Thyroid gland (tissue), 4 donors: ENCODE measurements around the gene UBE2E2. TPM values are rescaled to one million over a fixed set of nuclear protein-coding genes. Genes with fewer than 3 reads are reported as not detected.

Experiments
- DNase-seq, 2 donors: peaks; one replicate each; pipeline ENCODE4 v3.0.0-alpha.2; 2019
- H3K27ac ChIP-seq, 3 donors: fragments of 200-600 bp; sonication (generic); 1 replicate in 2 of 3; 2 replicates in 1 of 3; pipeline ENCODE4 v1.5.1; 2016 to 2019; ENCODE audit warnings: mild to moderate bottlenecking in 1 of 3, moderate library complexity in 1 of 3
- H3K27me3 ChIP-seq: fragments of 200-600 bp; sonication (generic); one replicate; pipeline ENCODE4 v1.5.1; 2019
- H3K36me3 ChIP-seq, 2 donors: fragments of 200-600 bp; sonication (generic); one replicate each; pipeline ENCODE4 v1.5.1; 2016 to 2019
- H3K4me1 ChIP-seq, 2 donors: fragments of 200-600 bp; sonication (generic); one replicate each; pipeline ENCODE4 v1.5.1; 2017 to 2019
- H3K4me3 ChIP-seq, 3 donors: fragments of 200-600 bp; sonication (generic); replicated peaks in 1 of 3; 1 replicate in 2 of 3; 2 replicates in 1 of 3; pipeline ENCODE4 v1.5.1; 2016; ENCODE audit warnings: mild to moderate bottlenecking in 1 of 3
- H3K9me3 ChIP-seq: fragments of 200-600 bp; sonication (generic); one replicate; pipeline ENCODE4 v1.5.1; 2017
- CTCF ChIP-seq, 6 experiments: fragments of 200-600 bp in 3 of 6; fragments of 450-650 bp in 3 of 6; sonication (generic) in 3 of 6; IDR thresholded peaks; one replicate each; pipeline ENCODE4 v1.5.1; 2016 to 2019; ENCODE audit warnings: antibody characterized with exemption in 6 of 6, mild to moderate bottlenecking in 2 of 6, inconsistent platforms in 1 of 6, moderate library complexity in 1 of 6
- POLR2A ChIP-seq, 2 donors: fragments of 450-650 bp; IDR thresholded peaks; one replicate each; pipeline ENCODE4 v1.6.1; 2017; ENCODE audit warnings: antibody characterized with exemption in 2 of 2, mild to moderate bottlenecking in 2 of 2, moderate library complexity in 1 of 2
- WGBS, 2 donors: methylation state at CpG; one replicate each; pipeline ENCODE4 v1.1.5; 2017; 5-methylcytosine and 5-hydroxymethylcytosine counted together
- intact Hi-C: fragments of 100-400 bp; cut with DNase I; formaldehyde crosslinking; loops from one replicate; pipeline ENCODE4 v1.15.1; 2023
- total RNA-seq, 4 donors: library from RNA; depleted of rRNA; stranded (reverse); fragments of >200 nt; gene quantifications; one replicate each; pipeline ENCODE4 v1.2.3, GENCODE V29; 2016

UBE2E2 gene
- total RNA-seq, 4 donors from 2014 or later, result 28.5 to 46.0 (median 38.4) TPM

GRCh38 chr3:23264413-23264812, 61.3 kb downstream of the UBE2E2 start:
- no peak for DNase-seq
- no peak for TF ChIP-seq POLR2A (IDR thresholded peaks at IDR 0.05)
- TF ChIP-seq CTCF (IDR thresholded peaks at IDR 0.05), result no peak
- intact Hi-C loops, result no loop called here

GRCh38 chr3:23270423-23270822, 67.3 kb downstream of the UBE2E2 start:
- TF ChIP-seq POLR2A (IDR thresholded peaks at IDR 0.05) (no peak), CTCF (IDR thresholded peaks at IDR 0.05) (no peak)
- intact Hi-C loops, result no loop called here
- Histone ChIP-seq H3K4me1 (no peaks in the 10 kb centered on the region), H3K36me3 (no peaks in the 10 kb centered on the region), H3K4me3 (no peak overlapping the region), H3K27me3 (no peaks in the 10 kb centered on the region), H3K9me3 (no peaks in the 10 kb centered on the region), H3K27ac (no peak overlapping the region)
- 82 to 83% methylated on average over 3 of the region's 3 CpGs for WGBS, 2 donors
- DNase-seq, result no peak

More at GRCh38 chr3:23264413-23264812, 61.3 kb downstream of the UBE2E2 start:
- no peak overlapping the region for H3K27ac ChIP-seq
- no peaks in the 10 kb centered on the region for H3K4me1 ChIP-seq
- no peaks in the 10 kb centered on the region for H3K9me3 ChIP-seq
- no peaks in the 10 kb centered on the region for H3K36me3 ChIP-seq
- H3K4me3 ChIP-seq, result no peak overlapping the region
- WGBS, 2 donors, result 98 to 100% methylated on average over 1 of the region's 1 CpG
- no peaks in the 10 kb centered on the region for H3K27me3 ChIP-seq

- DNase-seq, result no peak
- WGBS, 2 donors, result 90 to 98% methylated on average over 21 to 28 of the region's 38 CpGs
- no peaks in the 10 kb centered on the region for H3K36me3 ChIP-seq
- H3K27me3 ChIP-seq, result no peaks in the 10 kb centered on the region
- intact Hi-C loops, result no loop called here
- H3K4me1 ChIP-seq, result no peaks in the 10 kb centered on the region
- H3K4me3 ChIP-seq, result no peak overlapping the region
- no peaks in the 10 kb centered on the region for H3K9me3 ChIP-seq
- TF ChIP-seq POLR2A (IDR thresholded peaks at IDR 0.05) (no peak), CTCF (IDR thresholded peaks at IDR 0.05) (no peak)
- H3K27ac ChIP-seq, result no peak overlapping the region
Measured at GRCh38 chr3:23271876-23272741, 69.0 kb downstream of the UBE2E2 start.

GRCh38 chr3:23272820-23273219, 69.7 kb downstream of the UBE2E2 start:
- Histone ChIP-seq H3K9me3 (no peaks in the 10 kb centered on the region), H3K27ac (no peak overlapping the region), H3K4me1 (no peaks in the 10 kb centered on the region), H3K36me3 (no peaks in the 10 kb centered on the region), H3K27me3 (no peaks in the 10 kb centered on the region), H3K4me3 (no peak overlapping the region)
- DNase-seq, result no peak
- TF ChIP-seq CTCF (IDR thresholded peaks at IDR 0.05), result no peak
- no peak for TF ChIP-seq POLR2A (IDR thresholded peaks at IDR 0.05)
- intact Hi-C loops, result no loop called here
- 84 to 93% methylated on average over 2 of the region's 2 CpGs for WGBS, 2 donors

GRCh38 chr3:23275061-23275460, 71.9 kb downstream of the UBE2E2 start:
- H3K36me3 ChIP-seq, result no peaks in the 10 kb centered on the region
- H3K4me1 ChIP-seq, result no peaks in the 10 kb centered on the region
- no peak for DNase-seq
- 87 to 94% methylated on average over 8 of the region's 8 CpGs for WGBS, 2 donors
- H3K27ac ChIP-seq, result no peak overlapping the region
- H3K27me3 ChIP-seq, result no peaks in the 10 kb centered on the region
- intact Hi-C loops, result no loop called here
- TF ChIP-seq CTCF (IDR thresholded peaks at IDR 0.05), result no peak
- TF ChIP-seq POLR2A (IDR thresholded peaks at IDR 0.05), result no peak
- no peaks in the 10 kb centered on the region for H3K9me3 ChIP-seq
- H3K4me3 ChIP-seq, result no peak overlapping the region
